Vagina (tissue), 2 donors: ENCODE measurements around the gene CTSK. TPM values are rescaled to one million over a fixed set of nuclear protein-coding genes. Genes with fewer than 3 reads are reported as not detected.

ENCODE experiments used
- DNase-seq, 2 donors: peaks; one replicate each; pipeline ENCODE4 v3.0.0-alpha.2; 2017; ENCODE audit errors: extremely low spot score in 2 of 2
- H3K27ac ChIP-seq: fragments of 200-600 bp; sonication (generic); one replicate; pipeline ENCODE4 v1.5.1; 2019
- H3K27me3 ChIP-seq: fragments of 200-600 bp; sonication (generic); one replicate; pipeline ENCODE4 v1.5.1; 2019
- H3K36me3 ChIP-seq, 2 donors: fragments of 200-600 bp; sonication (generic); one replicate each; pipeline ENCODE4 v1.5.1; 2017 to 2019
- H3K4me1 ChIP-seq: fragments of 200-600 bp; sonication (generic); one replicate; pipeline ENCODE4 v1.5.1; 2019
- H3K4me3 ChIP-seq, 2 donors: fragments of 200-600 bp; sonication (generic); 1 replicate in 1 of 2; 2 replicates in 1 of 2; pipeline ENCODE4 v1.5.1; 2016 to 2019
- H3K9me3 ChIP-seq: fragments of 200-600 bp; sonication (generic); one replicate; pipeline ENCODE4 v1.5.1; 2019
- CTCF ChIP-seq, 3 experiments: fragments of 450-650 bp in 2 of 3; fragments of 200-600 bp in 1 of 3; sonication (generic) in 1 of 3; IDR thresholded peaks; one replicate each; pipeline ENCODE4 v1.5.1; 2017 to 2019; ENCODE audit warnings: antibody characterized with exemption in 3 of 3, mild to moderate bottlenecking in 2 of 3, moderate library complexity in 2 of 3
- POLR2A ChIP-seq, 2 donors: fragments of 450-650 bp; IDR thresholded peaks; one replicate each; pipeline ENCODE4 v1.6.1; 2017; ENCODE audit warnings: antibody characterized with exemption in 2 of 2, mild to moderate bottlenecking in 2 of 2, moderate library complexity in 2 of 2
- POLR2AphosphoS5 ChIP-seq, 2 donors: sonication (generic); formaldehyde crosslinking; IDR thresholded peaks; one replicate each; pipeline ENCODE4 v1.9.0; 2017; ENCODE audit warnings: antibody characterized with exemption in 2 of 2, mild to moderate bottlenecking in 2 of 2, low read depth in 1 of 2; ENCODE audit not compliant: insufficient read depth in 1 of 2
- intact Hi-C: fragments of 100-400 bp; cut with DNase I; formaldehyde crosslinking; loops from one replicate; pipeline ENCODE4 v1.15.1; 2023
- total RNA-seq: library from RNA; depleted of rRNA; stranded (reverse); fragments of >200 nt; gene quantifications from one replicate; pipeline ENCODE4 v1.2.3, GENCODE V29; 2016

Gene CTSK
- total RNA-seq, 1 donor from 2014 or later = 67.3 TPM

DNA sequence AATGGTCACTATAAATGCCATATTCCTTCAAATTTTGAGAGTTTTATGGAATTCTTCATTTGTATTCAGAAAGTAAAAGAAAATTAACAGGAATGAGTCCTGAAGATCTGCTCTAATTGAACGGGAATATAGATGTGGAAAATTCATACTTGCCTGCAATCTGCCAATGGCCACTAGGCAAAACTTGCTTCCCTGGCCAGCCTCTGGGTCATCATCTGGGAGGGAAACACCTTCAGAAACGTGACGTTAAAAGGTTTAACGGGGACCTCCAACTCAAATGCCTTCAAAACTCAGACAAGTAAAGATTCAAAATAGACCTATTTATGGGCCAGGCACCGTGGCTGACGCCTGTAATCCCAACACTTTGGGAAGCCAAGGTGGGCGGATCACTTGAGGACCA, 21.7 kb upstream of the CTSK start:
- Histone ChIP-seq H3K4me3 (no peak overlapping the region), H3K36me3 (peaks cover 0 to 86% of the 10 kb centered on the region in 2 donors), H3K27me3 (no peaks in the 10 kb centered on the region), H3K9me3 (no peaks in the 10 kb centered on the region), H3K4me1 (no peaks in the 10 kb centered on the region), H3K27ac (no peak overlapping the region)
- DNase-seq = no peak
- intact Hi-C loops = no loop called here
- peak in 1 of 3 experiments; percentile 6 for TF ChIP-seq CTCF (IDR thresholded peaks at IDR 0.05)
- no peak for TF ChIP-seq POLR2AphosphoS5 (IDR thresholded peaks at IDR 0.05; ENCODE audit: insufficient read depth in 1 of 2, low read depth in 1 of 2)

DNA sequence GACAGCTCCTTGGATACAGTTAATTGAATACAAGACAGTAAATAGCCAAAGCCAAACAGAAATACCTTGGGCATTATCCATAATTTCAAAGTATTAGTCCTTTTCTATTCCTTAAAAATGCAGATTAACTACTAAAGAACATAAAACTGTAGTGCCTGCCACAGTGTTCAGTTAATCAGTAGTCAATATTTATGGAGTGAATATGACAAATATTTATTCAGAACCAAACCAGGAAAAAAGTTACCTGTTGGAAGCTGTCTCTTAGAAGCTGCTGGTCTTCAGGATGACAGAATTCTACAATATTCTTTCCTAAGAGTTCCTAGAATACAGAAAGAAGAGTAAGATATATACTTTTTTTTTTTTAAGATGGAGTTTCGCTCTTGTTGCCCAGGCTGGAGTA, 18.2 kb upstream of the CTSK start:
- Histone ChIP-seq H3K4me1 (no peaks in the 10 kb centered on the region), H3K27ac (no peak overlapping the region), H3K4me3 (no peak overlapping the region), H3K27me3 (no peaks in the 10 kb centered on the region), H3K9me3 (no peaks in the 10 kb centered on the region), H3K36me3 (peaks cover 0 to 77% of the 10 kb centered on the region in 2 donors)
- TF ChIP-seq CTCF (IDR thresholded peaks at IDR 0.05) (no peak), POLR2AphosphoS5 (IDR thresholded peaks at IDR 0.05; ENCODE audit: insufficient read depth in 1 of 2, low read depth in 1 of 2) (no peak), POLR2A (IDR thresholded peaks at IDR 0.05) (no peak)
- DNase-seq = no peak
- intact Hi-C loops = no loop called here

DNA sequence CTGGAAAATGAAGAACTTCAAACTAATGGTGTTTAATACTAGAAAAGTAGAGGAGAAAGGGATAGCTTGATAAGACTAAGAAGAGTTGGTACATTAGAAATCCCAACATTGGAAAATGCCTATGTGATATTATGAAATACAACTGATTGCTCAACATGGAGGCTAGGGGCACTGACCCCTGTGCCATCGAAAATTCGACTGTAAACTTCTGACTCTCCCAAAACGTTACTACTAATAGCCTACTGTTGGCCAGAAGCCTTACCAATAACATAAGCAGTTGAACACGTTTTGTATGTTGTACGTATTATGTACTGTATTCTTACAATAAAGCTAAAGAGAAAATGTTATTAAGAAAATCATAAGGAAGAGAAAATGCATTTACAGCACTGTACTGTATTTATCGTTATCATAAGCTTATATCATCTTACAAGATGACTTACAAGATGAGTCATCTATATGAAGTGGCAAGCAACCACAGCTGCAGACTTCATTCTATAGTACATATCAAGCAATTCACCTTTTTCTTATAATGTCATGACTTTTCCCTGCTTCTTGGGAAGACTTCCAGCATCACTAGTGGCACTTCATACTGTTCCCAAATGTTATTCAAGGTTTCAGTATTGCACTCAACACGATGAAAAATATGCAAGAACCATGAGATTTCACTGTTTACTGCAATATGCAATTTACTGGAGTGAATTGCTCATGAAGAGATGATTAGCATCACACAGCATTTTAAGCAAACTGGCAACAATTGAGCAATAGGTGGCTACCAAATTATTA, 12.9 kb upstream of the CTSK start:
- DNase-seq = no peak
- Histone ChIP-seq H3K4me1 (no peaks in the 10 kb centered on the region), H3K4me3 (no peak overlapping the region), H3K27ac (no peak overlapping the region), H3K27me3 (no peaks in the 10 kb centered on the region), H3K36me3 (peaks cover 0 to 73% of the 10 kb centered on the region in 2 donors), H3K9me3 (no peaks in the 10 kb centered on the region)
- intact Hi-C loops = no loop called here
- TF ChIP-seq POLR2AphosphoS5 (IDR thresholded peaks at IDR 0.05; ENCODE audit: insufficient read depth in 1 of 2, low read depth in 1 of 2) = no peak
- TF ChIP-seq CTCF (IDR thresholded peaks at IDR 0.05) = no peak
- TF ChIP-seq POLR2A (IDR thresholded peaks at IDR 0.05) = no peak

GRCh38 chr1:150815871-150816270, 7.8 kb upstream of the CTSK start:
- no peaks in the 10 kb centered on the region for H3K4me1 ChIP-seq
- H3K4me3 ChIP-seq = no peak overlapping the region
- H3K36me3 ChIP-seq = peaks cover 0 to 75% of the 10 kb centered on the region in 2 donors
- DNase-seq = no peak
- TF ChIP-seq POLR2A (IDR thresholded peaks at IDR 0.05) = no peak
- TF ChIP-seq POLR2AphosphoS5 (IDR thresholded peaks at IDR 0.05; ENCODE audit: insufficient read depth in 1 of 2, low read depth in 1 of 2) = no peak
- TF ChIP-seq CTCF (IDR thresholded peaks at IDR 0.05) = no peak
- no peaks in the 10 kb centered on the region for H3K27me3 ChIP-seq
- intact Hi-C loops = no loop called here
- no peak overlapping the region for H3K27ac ChIP-seq
- H3K9me3 ChIP-seq = no peaks in the 10 kb centered on the region

DNA sequence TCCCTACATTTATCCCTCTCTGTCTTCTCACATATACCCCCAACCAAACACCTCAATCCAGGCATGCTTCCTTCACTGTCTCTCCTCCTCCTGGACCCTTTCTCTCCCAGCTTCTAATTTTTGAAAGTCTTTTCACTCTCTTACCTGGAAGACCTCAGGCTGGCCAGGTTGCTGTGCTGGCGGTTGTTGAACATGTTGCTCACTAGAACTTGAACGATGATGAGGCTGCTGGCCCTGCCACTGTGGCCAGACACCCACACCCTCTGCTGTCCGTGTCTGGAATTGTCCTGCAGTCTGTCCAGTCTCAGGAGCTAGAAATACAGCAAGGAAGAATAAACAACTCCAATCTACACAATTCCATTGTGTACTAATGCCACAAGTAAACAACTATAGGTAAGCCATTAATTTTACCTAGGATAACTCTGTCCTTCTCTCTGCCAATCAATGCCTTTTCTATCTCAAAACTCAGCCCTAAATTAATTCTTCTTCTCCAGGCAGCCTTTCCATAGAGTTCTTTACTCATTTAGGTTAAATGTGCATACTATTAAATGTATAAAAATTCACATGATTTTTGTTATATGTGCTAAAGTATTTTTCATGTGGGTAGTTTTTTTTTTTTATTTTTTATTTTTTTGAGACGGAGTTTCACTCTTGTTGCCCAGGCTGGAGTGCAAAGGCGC, 5.1 kb upstream of the CTSK start:
- Histone ChIP-seq H3K27me3 (no peaks in the 10 kb centered on the region), H3K4me3 (no peak overlapping the region), H3K9me3 (no peaks in the 10 kb centered on the region), H3K27ac (peak overlapping the region; percentile 16), H3K4me1 (peaks cover 4% of the 10 kb centered on the region), H3K36me3 (peaks cover 0 to 67% of the 10 kb centered on the region in 2 donors)
- intact Hi-C loops = no loop called here
- DNase-seq = no peak
- TF ChIP-seq POLR2A (IDR thresholded peaks at IDR 0.05) (no peak), CTCF (IDR thresholded peaks at IDR 0.05) (peak in 2 of 3 experiments; percentile 17 to 51), POLR2AphosphoS5 (IDR thresholded peaks at IDR 0.05; ENCODE audit: insufficient read depth in 1 of 2, low read depth in 1 of 2) (no peak)
